Dermis lymphatic vessel endothelial cell (primary cell): Measurements from ENCODE around the gene TMEM94. TPM values are rescaled to one million over a fixed set of nuclear protein-coding genes. Genes with fewer than 3 reads are reported as not detected.

Source experiments
- total RNA-seq: library from RNA; depleted of rRNA; stranded (reverse); fragments of >200 nt; gene quantifications from 2 replicates; pipeline ENCODE4 v1.2.1, GENCODE V29; 2014

TMEM94 gene
- total RNA-seq = 22.8 and 24.8 TPM in 2 replicates

GRCh38 chr17:75456417-75457046, at the start of gene TMEM94:
TMEM94 (plus strand) TSS chr17:75456635; CDS start chr17:75471906, 15,271 bp downstream.

DNA sequence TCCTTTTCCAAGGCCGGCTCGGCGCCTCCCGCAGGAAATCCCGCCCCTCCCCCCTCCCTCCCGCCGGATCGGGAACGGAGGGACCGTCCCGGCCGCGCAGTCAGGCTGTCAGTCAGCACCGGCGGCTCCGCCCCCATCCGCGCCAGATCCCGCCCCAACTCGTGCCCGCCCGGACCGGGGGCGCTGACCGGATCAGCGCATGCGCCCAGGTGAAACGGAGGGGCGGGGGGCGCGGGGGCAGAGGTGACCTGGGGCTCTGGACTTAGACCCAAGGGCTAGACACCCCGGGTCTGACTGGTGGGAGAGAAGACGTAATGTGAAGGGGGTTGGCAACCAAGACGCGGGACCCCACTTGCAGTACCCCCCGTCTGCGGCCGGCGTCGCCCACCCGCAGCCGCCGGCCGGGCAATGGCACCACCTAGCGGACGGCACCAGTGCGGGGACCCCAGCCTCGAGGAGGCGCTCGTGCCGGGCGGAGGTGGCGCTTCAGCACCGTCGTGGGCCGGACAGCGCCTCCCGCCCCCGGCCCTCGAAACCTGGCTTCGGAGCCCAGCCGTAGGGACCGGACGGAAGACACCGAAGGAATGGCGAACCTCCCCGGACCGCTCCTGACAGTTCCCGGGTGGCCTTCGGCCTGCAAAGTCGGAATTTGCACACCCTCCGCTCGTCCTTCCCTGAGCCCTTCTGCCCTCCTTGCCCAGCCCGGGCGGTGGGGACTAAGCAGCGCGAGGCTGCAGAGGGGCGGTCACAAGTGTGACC, 59.2 kb downstream of the TMEM94 start, which contains the start of gene CASKIN2:
Gene CASKIN2, minus strand, starts transcription at position 42 of the 759 bp plus-strand sequence. CDS start 1,733 bp downstream, outside the sequence.

DNA sequence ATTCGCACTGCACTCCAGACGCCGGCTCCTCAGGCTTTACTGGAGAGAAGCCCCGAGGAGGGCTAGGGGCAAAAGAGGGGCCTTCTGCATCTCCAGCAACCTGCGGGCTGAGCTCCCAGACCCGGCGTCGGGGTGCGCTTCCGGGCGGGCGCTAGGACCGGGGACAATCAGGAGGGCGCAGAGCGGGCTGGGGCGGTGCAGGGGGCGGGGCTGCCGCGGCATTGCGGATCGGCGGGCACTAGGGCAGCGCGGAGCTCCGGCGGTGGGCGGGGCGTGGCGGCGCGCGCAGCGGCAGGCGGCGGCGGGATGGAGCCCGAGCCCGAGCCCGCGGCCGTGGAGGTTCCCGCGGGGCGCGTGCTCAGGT, 59.8 kb downstream of the TMEM94 start, which contains the start of gene TSEN54:
Gene TSEN54, plus strand, starts transcription at position 274 of the 364 bp plus-strand sequence. Its CDS starts 33 bp downstream, at position 307.

GRCh38 chr17:75524970-75525805, 68.8 kb downstream of the TMEM94 start, which contains the start of gene LLGL2:
LLGL2 (plus strand) TSS chr17:75525697; CDS start chr17:75543427, 17,730 bp downstream.

Other genes starting within 250 kb of the TMEM94 start
- 10.1 and 11.9 TPM in 2 replicates for gene GGA3, start 195.0 kb upstream of the TMEM94 start, total RNA-seq
- gene MRPS7, start 194.8 kb upstream of the TMEM94 start, total RNA-seq = 58.2 and 62.2 TPM in 2 replicates
- 8.9 and 9.8 TPM in 2 replicates for gene MIF4GD, start 185.4 kb upstream of the TMEM94 start, total RNA-seq
- gene SLC25A19, start 167.2 kb upstream of the TMEM94 start, total RNA-seq = 3.5 and 4.7 TPM in 2 replicates
- 70.1 and 72.7 TPM in 2 replicates for gene GRB2, start 51.0 kb upstream of the TMEM94 start, total RNA-seq
- 8.6 and 9.9 TPM in 2 replicates for gene CASKIN2, start 58.9 kb downstream of the TMEM94 start, total RNA-seq
- 9.4 and 10.3 TPM in 2 replicates for gene TSEN54, start 59.9 kb downstream of the TMEM94 start, total RNA-seq
- 10.5 and 15.0 TPM in 2 replicates for gene LLGL2, start 69.1 kb downstream of the TMEM94 start, total RNA-seq
- gene MYO15B, start 131.2 kb downstream of the TMEM94 start, total RNA-seq = 10.7 and 13.9 TPM in 2 replicates
- 0.09 and 0.11 TPM in 2 replicates for gene SMIM5, start 176.8 kb downstream of the TMEM94 start, total RNA-seq
- gene RECQL5, start 210.5 kb downstream of the TMEM94 start, total RNA-seq = 11.0 and 11.2 TPM in 2 replicates
- 41.2 and 49.5 TPM in 2 replicates for gene SAP30BP, start 210.7 kb downstream of the TMEM94 start, total RNA-seq